Neutrophil (primary cell): ENCODE measurements around the gene TRMU.

Source experiments
- H3K27ac ChIP-seq: fragments of 200-600 bp; sonication (generic); 2 replicates; pipeline ENCODE4 v1.5.1; 2016; ENCODE audit warnings: mild to moderate bottlenecking, moderate library complexity
- H3K27me3 ChIP-seq: fragments of 200-600 bp; sonication (generic); 2 replicates; pipeline ENCODE4 v1.6.0; 2016; ENCODE audit warnings: mild to moderate bottlenecking
- H3K36me3 ChIP-seq: fragments of 200-600 bp; sonication (generic); 2 replicates; pipeline ENCODE4 v1.5.1; 2017
- H3K4me1 ChIP-seq, 2 experiments: fragments of 200-600 bp in 1 of 2; sonication (generic) in 1 of 2; 1 replicate in 1 of 2; 2 replicates in 1 of 2; pipeline versions ENCODE4 v1.5.1 to v1.6.1; 2013 to 2016; ENCODE audit warnings: low read depth in 1 of 2, low read length in 1 of 2, mild to moderate bottlenecking in 1 of 2, moderate library complexity in 1 of 2; ENCODE audit not compliant: control insufficient read depth in 1 of 2, insufficient read depth in 1 of 2
- H3K4me3 ChIP-seq, 2 experiments: fragments of 200-600 bp in 1 of 2; sonication (generic) in 1 of 2; 1 replicate in 1 of 2; 2 replicates in 1 of 2; pipeline ENCODE4 v1.5.1; 2013 to 2016; ENCODE audit warnings: low read depth in 1 of 2, low read length in 1 of 2, mild to moderate bottlenecking in 1 of 2, moderate library complexity in 1 of 2
- H3K9me3 ChIP-seq: fragments of 200-600 bp; sonication (generic); 2 replicates; pipeline ENCODE4 v1.5.1; 2016
- TF ChIP-seq, protein P1 (sequence below): fragments of 200-600 bp; sonication (generic); IDR thresholded peaks from 2 replicates; pipeline ENCODE4 v1.5.1; 2016; ENCODE audit warnings: antibody characterized with exemption

TRMU gene

GRCh38 chr22:46352276-46352675, 16.8 kb downstream of the TRMU start:
- TF ChIP-seq, protein P1, sequence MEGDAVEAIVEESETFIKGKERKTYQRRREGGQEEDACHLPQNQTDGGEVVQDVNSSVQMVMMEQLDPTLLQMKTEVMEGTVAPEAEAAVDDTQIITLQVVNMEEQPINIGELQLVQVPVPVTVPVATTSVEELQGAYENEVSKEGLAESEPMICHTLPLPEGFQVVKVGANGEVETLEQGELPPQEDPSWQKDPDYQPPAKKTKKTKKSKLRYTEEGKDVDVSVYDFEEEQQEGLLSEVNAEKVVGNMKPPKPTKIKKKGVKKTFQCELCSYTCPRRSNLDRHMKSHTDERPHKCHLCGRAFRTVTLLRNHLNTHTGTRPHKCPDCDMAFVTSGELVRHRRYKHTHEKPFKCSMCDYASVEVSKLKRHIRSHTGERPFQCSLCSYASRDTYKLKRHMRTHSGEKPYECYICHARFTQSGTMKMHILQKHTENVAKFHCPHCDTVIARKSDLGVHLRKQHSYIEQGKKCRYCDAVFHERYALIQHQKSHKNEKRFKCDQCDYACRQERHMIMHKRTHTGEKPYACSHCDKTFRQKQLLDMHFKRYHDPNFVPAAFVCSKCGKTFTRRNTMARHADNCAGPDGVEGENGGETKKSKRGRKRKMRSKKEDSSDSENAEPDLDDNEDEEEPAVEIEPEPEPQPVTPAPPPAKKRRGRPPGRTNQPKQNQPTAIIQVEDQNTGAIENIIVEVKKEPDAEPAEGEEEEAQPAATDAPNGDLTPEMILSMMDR: no peak
- no peaks in the 10 kb centered on the region for H3K27me3 ChIP-seq
- peaks cover 96% of the 10 kb centered on the region for H3K36me3 ChIP-seq
- no peaks in the 10 kb centered on the region for H3K9me3 ChIP-seq
- no peak overlapping the region for H3K27ac ChIP-seq
- H3K4me3 ChIP-seq: no peak overlapping the region
- H3K4me1 ChIP-seq: no peaks in the 10 kb centered on the region

GRCh38 chr22:46352691-46353386, 17.3 kb downstream of the TRMU start:
- no peaks in the 10 kb centered on the region for H3K9me3 ChIP-seq
- TF ChIP-seq, protein P1: no peak
- no peak overlapping the region for H3K27ac ChIP-seq
- H3K4me3 ChIP-seq: no peak overlapping the region
- no peaks in the 10 kb centered on the region for H3K4me1 ChIP-seq
- peaks cover 96% of the 10 kb centered on the region for H3K36me3 ChIP-seq
- H3K27me3 ChIP-seq: no peaks in the 10 kb centered on the region

DNA sequence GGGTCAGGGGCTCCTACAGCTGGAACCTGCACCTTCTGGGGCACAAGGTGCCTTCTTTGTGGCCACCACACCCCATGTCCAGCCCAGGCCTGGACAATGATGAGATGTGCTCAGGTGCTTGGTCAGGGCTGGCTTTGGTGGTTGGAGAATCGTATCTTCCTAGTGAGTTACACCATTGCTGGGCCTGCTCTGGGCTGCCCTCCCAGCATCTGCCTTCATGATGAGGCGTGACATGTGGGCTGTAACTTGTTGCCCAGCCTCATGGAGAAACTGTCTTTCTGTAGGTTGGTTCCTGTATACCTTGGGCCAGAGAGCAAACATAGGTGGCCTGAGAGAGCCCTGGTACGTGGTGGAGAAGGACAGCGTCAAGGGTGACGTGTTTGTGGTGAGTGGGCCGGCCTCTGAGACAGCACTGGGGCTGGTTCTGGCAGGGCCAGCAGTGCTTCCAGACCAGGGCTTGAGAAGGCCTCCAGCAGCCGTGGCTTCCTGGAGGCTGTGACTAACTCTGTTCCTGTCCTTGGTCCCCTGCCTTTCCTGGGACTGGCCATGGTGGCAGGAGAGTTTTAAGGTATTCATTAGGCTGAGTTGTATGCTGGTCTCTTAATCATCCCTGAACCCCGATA, 18.1 kb downstream of the TRMU start:
- Histone ChIP-seq H3K36me3 (peaks cover 96% of the 10 kb centered on the region), H3K4me3 (no peak overlapping the region), H3K4me1 (no peaks in the 10 kb centered on the region), H3K27me3 (no peaks in the 10 kb centered on the region), H3K27ac (no peak overlapping the region), H3K9me3 (no peaks in the 10 kb centered on the region)
- TF ChIP-seq, protein P1: no peak

DNA sequence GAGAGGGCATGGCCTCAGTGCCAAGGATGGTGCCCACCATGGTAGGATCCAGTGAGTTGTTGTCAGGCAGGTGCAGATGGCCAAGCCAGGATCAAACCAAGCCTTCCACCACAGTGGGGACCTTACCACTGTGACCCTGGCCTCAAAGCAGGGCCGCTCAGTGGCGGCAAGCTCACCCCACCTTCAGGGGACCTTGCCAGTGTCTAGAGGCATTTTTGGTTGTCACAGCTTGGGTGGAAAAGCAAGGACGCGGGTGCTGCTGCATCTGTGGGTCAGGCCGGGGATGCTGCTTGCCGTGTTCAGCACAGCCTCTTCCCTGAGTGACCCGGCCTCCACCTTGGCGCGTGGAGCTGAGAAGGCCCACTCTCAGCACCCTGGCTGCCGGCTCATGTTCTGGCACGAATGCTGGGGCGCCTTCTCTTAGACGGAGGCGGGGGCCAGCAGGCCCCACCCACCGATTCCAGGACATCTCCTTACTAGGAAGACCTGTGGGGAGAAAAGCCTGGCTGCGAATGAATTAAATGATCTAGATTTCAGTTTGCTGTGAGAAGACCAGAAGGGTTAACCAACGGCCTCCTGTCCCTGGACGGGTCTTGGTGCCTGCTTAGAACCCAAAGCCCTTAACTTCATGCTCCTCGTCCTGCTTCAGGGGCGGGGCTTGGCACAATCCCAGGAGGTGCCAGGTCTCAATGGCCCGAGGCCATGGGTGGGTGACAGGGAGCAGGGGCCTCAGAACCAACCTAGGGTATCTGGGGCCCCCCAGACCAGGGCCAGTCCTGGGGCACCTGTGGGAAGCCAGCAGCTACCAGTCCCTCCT, 18.9 kb downstream of the TRMU start:
- Histone ChIP-seq H3K27me3 (no peaks in the 10 kb centered on the region), H3K9me3 (no peaks in the 10 kb centered on the region), H3K36me3 (peaks cover 91% of the 10 kb centered on the region), H3K4me3 (no peak overlapping the region), H3K4me1 (no peaks in the 10 kb centered on the region), H3K27ac (no peak overlapping the region)
- TF ChIP-seq, protein P1: no peak

DNA sequence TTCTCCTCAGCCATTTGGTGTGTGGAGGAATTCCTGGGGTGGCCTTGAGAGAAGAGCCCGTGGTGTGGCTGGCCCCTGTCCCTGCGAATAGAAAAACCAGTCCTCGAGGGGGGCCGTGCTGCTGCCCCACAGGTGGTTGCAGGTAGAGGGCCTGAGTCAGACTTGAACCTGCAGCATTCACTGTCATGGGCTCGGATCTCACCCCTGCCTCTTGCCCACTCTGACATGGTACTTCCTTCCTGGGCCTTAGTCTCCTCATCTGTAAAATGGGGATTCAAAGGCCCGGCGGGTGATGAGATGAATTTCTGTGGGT, 19.4 kb downstream of the TRMU start:
- H3K4me1 ChIP-seq: no peaks in the 10 kb centered on the region
- peaks cover 87% of the 10 kb centered on the region for H3K36me3 ChIP-seq
- H3K27ac ChIP-seq: no peak overlapping the region
- no peak overlapping the region for H3K4me3 ChIP-seq
- TF ChIP-seq, protein P1: no peak
- no peaks in the 10 kb centered on the region for H3K9me3 ChIP-seq
- H3K27me3 ChIP-seq: no peaks in the 10 kb centered on the region
